Hematopoietic multipotent progenitor cell treated with erythropoietin and hydrocortisone succinate and interleukin-3 and kit ligand, for 17 days (in vitro differentiated cells): Measurements from ENCODE around the gene DHRSX.
"Not testable (repeated sequence)": the region's sequence is repeated elsewhere in the genome, so short reads cannot be mapped to it uniquely, and the experiment has no call there.

Experiments
- DNase-seq: peaks from one replicate; pipeline ENCODE4 v3.0.0-alpha.2; 2015; ENCODE audit warnings: low spot score

Gene DHRSX

GRCh38 chrX:2424317-2424716 is 76.5 kb downstream of the DHRSX start:
- DNase-seq = no peak

GRCh38 chrX:2423899-2424298 is 76.9 kb downstream of the DHRSX start:
- DNase-seq = no peak

- DNase-seq = no peak
Measured at GRCh38 chrX:2423282-2423681, 77.5 kb downstream of the DHRSX start.

- DNase-seq = not testable (repeated sequence)
Measured at GRCh38 chrX:2419418-2419817, 81.4 kb downstream of the DHRSX start.

- DNase-seq = no peak
Measured at GRCh38 chrX:2418000-2418399, 82.8 kb downstream of the DHRSX start.

GRCh38 chrX:2416851-2417604 is 83.7 kb downstream of the DHRSX start:
- no peak for DNase-seq

- DNase-seq = no peak
Measured at GRCh38 chrX:2414384-2414783, 86.4 kb downstream of the DHRSX start.

GRCh38 chrX:2413969-2414368 is 86.8 kb downstream of the DHRSX start:
- no peak for DNase-seq

GRCh38 chrX:2412131-2412530 is 88.6 kb downstream of the DHRSX start:
- DNase-seq = no peak

GRCh38 chrX:2410279-2411020 is 90.3 kb downstream of the DHRSX start:
- DNase-seq = no peak

- no peak for DNase-seq
Measured at GRCh38 chrX:2409796-2410195, 91.0 kb downstream of the DHRSX start.

GRCh38 chrX:2408856-2409255 is 91.9 kb downstream of the DHRSX start:
- DNase-seq = no peak

- DNase-seq = no peak
Measured at GRCh38 chrX:2406891-2407518, 93.8 kb downstream of the DHRSX start.

GRCh38 chrX:2404776-2405175 is 96.0 kb downstream of the DHRSX start:
- DNase-seq = no peak

- DNase-seq = no peak
Measured at GRCh38 chrX:2402361-2402690, 98.5 kb downstream of the DHRSX start.

GRCh38 chrX:2401590-2402360 is 99.0 kb downstream of the DHRSX start:
- DNase-seq = no peak

GRCh38 chrX:2401201-2401589 is 99.6 kb downstream of the DHRSX start:
- no peak for DNase-seq

GRCh38 chrX:2398064-2398656 is 102.6 kb downstream of the DHRSX start:
- DNase-seq = no peak

GRCh38 chrX:2397229-2398063 is 103.3 kb downstream of the DHRSX start:
- no peak for DNase-seq

GRCh38 chrX:2395261-2395992 is 105.3 kb downstream of the DHRSX start:
- DNase-seq = no peak
